Smooth muscle cell of bladder (primary cell): Measurements from ENCODE around the gene ARHGAP9. TPM values are rescaled to one million over a fixed set of nuclear protein-coding genes. Genes with fewer than 3 reads are reported as not detected.

Experiments
- total RNA-seq: library from RNA; depleted of rRNA; stranded (reverse); fragments of >200 nt; gene quantifications from 2 replicates; pipeline ENCODE4 v1.2.3, GENCODE V29; 2014

The ARHGAP9 gene
- total RNA-seq: 0.09 and 0.28 TPM in 2 replicates

DNA sequence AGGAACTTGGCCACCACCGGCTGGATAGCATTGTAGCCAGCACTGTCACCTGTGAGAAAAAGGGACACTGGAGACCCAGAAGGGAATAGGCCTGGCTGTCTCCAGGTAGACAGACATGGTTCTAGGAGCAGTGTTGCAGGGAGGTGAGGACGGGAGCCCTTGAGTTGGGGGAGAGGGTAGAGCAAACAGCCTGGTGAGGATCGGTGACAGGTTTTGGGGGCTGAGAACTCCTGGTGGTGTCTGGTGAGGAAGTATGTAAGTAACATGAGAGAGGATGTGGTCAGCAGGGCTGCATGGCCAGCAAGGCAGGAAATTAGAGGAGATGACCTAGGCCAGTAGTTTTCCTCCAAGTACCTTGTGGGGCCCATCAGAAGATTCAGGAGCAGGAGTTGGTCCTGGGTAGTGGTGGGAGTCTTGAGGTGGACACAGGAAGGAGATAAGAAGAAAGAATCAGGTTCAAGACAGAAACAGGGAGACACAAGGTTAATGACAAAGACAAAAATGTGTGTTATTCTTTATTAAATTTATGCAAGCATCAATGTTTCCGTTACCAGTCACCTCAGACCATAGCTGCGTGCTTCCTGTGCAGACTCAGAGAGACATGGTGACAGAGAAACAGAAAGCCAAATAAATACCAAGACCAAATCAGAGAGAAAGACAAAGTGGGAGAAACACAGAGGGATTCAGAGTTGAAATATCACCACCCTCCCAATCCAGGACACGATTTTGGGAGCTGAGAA, at the start of gene ARHGAP9:
Gene ARHGAP9, minus strand, starts transcription at position 491 of the 740 bp plus-strand sequence. Its CDS starts 460 bp downstream, at position 31.

DNA sequence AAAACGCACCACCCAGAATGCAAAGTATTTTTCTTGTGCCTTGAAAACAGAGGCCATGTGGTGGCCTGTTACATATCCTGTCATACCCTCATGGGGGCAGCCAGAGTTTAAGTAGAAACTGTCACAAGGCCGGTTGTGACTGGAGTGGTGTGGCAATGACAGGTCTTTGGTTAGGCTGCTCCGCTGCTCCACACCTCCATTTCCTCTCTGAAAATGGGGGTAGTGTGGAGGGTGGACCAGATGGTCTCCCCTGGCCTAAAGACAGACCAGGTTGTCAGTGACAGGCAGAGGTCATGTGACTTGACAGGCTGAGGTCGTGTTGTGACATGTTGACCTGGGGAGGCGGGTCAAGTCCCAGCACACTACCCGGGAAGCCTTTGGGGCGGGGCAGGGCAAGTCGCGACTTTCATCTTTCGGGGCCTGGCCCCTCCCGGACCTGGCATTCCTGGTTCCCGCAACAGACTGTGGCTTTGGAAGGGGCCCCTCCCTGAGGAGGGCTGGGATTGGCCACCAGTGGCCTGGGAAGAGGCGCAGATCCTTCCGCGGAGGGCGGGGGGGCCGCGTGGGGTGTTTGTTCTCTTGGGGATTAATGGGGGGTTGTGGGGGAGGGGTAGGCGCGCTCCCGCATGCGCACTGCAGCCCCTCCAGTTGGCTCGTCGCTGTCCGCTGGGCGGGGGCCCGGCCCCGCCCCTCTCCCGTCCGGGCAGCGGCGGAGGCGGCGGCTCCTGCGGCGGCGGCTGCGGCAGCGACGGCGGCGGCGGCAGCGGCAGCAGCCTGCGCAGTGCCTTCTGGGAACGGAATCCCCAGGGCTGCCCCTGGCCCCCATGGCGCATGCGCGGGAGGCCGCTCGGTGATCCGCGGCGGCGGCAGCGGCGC, 42.6 kb upstream of the ARHGAP9 start, which contains the start of gene MBD6:
Gene MBD6, plus strand, starts transcription at position 814 of the 876 bp plus-strand sequence. CDS start 1,480 bp downstream, outside the sequence.

DNA sequence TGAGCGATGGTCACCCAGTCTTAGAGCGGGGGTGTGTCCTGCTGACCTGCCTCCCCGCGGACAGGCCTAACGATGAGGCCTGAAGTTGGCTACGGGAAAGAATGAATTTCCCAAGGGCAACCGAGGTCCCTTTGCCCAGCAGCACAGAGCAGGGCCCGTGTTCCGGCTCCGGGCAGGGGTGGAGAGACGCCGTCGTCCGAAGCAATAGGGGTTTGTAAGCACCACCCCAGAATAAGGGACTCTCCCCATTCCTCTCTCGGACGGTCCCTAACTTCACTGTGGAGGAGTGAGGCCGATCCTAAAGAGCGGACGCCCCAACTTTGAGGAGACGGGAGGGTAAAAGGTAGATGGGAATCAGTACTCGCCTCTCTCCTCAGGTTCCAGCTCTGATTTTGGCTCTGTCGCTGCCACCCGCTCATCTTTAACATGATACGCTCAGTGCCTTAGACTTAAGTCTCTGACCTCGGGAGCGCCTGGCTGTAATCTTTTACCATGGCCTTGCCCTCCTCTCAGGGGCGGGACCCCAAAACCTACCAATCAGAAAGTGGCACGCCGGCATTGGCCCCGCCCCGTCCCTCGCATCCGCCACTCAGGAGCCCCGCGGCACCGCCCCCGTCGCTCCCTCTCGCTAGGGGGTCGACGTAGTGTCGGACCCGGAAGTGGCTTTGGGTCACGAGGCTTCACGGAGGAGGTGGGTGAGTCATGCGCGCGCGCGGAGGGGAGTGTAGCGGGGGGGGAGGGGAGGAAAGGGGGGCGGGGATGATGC, 40.6 kb upstream of the ARHGAP9 start, which contains the start of gene DDIT3:
Gene DDIT3, minus strand, starts transcription at position 462 of the 766 bp plus-strand sequence. CDS start 3,108 bp downstream, outside the sequence.

DNA sequence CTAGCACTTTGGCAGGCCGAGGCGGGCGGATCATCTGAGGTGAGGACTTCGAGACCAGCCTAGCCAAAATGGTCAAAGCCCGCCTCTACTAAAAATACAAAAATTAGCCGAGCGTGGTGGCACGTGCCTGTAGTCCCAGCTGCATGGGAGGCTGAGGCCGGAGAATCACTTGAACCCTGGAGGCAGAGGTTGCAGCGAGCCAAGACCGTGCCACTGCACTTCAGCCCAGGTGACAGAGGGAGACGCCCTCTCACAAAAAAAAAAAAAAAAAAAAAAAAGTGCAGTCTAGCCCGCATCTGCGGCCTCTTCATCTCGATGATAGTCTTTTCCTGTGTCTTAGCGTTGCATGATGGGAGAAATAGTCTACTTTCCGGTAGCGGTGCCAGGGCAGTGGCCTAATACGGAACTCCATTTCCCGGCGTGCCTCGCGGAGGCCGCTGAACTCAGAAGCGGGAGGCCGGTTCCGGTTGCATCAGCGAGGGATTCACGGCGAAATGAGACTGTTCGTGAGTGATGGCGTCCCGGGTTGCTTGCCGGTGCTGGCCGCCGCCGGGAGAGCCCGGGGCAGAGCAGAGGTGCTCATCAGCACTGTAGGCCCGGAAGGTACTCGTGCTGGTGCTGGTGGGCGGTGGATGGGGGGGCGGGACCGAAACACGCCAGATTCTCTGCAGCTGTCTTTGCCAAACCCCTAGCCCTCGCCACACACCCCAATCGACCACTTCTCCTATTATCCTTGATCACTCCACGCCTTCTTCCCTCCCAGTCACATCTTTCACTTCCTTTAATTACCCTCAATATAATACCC, 8.1 kb upstream of the ARHGAP9 start, which contains the start of gene MARS1:
Gene MARS1, plus strand, starts transcription at position 472 of the 805 bp plus-strand sequence. Its CDS starts 23 bp downstream, at position 495.

DNA sequence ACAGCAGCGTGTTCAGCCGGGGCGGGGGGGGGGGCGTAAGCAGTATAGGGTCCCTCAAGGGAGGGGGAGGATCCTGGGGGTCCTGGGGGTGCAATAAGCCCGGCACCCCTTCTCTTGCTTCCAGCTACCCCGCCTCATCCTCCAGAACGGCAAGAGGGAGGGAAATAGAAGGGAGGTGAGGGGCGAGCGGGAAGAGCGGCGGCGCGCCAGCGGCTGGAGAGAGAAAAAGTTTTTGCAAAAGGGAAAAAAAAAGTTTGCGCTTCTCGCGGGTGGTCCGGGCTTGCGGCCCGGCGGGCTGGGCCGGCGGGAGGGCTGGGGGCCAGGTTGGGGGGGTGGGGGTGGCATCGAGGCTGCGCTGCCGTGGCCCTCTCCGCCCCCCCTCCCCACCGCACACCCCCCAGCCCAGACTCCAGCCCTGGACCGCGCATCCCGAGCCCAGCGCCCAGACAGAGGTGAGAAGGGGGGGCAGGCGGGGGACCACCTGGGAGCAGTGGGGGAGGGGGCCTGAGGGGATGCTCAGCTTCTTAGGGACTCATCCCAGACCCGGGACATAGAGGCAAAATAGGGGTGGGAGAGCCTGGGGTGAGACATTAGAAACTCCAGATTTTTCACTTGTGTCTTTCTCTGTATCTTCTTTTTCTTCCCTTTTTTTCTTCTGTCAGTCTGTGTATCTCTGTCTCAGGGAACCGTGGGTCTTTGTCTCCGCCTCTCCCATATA, 19.8 kb downstream of the ARHGAP9 start, which contains the start of gene GLI1:
Gene GLI1, plus strand, starts transcription at position 36 of the 718 bp plus-strand sequence. CDS start 3,907 bp downstream, outside the sequence.

DNA sequence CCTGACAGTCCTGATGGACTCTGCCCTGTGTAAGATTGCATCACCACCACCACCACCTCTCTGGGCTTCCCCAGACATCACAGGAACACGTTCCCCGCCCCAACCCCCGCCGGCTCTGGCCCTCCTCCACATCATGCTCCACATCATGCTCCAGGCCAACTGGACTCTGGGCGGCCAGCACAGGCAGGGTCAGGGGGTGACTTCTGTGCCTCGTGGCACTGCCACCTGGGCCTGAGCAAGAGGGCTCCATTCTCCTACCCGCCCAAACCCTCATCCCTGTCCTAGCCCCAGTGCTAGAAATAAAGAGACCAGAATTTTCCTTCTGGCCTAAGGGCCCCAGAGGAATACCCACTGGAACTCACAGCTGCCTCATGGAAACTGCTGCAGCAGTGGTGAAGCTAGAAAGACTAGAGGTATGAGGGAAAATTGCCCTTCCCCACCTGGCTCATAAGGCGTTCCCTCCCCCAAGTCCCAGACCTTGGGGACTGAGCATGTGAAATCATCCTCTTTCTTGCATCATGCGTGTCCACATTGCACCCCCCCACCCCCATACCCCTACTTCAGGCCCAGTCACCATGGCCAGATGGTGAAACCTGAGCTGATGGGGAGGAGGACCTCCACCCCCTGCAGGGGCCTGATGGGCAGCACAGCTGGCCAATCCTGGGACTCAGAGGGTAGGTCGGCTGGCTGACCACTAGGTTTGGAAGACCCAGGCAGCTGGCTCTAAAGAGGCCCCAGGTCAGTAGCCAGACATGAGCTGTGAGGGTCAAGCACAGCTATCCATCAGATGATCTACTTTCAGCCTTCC, 24.9 kb downstream of the ARHGAP9 start, which contains the start of gene INHBE:
Gene INHBE, plus strand, starts transcription at position 742 of the 808 bp plus-strand sequence. CDS start 230 bp downstream, outside the sequence.

DNA sequence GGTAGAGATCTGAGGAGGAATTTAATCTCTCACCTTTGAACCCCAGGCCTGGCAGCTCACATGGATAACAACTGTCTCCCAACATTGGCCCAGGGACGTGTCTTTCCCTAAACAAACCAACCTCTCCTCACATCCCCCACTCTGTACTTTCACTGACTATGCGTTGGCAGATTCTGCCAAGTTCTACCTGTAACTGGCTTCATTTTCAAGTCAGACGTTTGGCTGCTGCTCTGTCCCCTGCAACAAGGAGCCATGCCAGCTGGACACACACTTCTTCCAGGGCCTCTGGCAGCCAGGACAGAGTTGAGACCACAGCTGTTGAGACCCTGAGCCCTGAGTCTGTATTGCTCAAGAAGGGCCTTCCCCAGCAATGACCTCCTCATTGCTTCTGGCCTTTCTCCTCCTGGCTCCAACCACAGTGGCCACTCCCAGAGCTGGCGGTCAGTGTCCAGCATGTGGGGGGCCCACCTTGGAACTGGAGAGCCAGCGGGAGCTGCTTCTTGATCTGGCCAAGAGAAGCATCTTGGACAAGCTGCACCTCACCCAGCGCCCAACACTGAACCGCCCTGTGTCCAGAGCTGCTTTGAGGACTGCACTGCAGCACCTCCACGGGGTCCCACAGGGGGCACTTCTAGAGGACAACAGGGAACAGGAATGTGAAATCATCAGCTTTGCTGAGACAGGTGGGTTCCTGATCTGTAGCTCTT, 45.0 kb downstream of the ARHGAP9 start, which contains the start of gene INHBC:
Gene INHBC, plus strand, starts transcription at position 268 of the 707 bp plus-strand sequence. Its CDS starts 103 bp downstream, at position 371.

DNA sequence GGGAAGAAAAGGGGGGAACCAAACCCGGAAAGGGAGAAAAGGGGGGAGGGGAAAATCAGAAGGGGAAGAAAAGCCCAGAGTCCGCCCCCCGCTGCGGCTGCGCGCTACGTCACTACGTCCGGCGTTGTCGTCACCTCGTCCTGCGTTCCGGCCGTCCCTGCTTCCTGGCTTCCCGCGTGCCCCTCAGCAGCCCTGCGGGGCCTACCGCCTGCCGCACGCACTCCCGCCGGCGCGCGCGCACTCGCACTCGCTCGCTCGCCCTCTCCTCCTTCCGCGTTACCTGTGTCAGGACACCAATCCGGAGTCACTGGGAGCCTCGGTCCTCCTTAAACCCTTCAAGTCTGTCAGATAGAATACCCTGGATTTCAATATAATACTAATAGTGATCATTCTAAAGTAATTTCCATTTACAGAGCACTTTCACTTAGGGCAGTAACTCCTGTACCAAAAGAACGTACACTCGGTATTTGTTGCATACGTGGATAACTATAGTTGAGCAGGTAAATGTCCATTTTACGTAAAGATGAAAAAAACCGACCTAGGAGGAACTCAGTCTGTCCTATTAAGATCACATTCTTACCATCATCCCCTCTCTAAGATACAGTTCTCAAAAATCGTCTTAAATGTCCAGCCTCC, 48.6 kb downstream of the ARHGAP9 start, which contains the start of gene R3HDM2:
Gene R3HDM2, minus strand, starts transcription at position 113 of the 636 bp plus-strand sequence. CDS start 120,615 bp downstream, outside the sequence.

Other genes starting within 250 kb of the ARHGAP9 start
- 0.14 and 0.37 TPM in 2 replicates for gene STAC3, start 228.7 kb downstream of the ARHGAP9 start, total RNA-seq
- gene R3HDM2, start 48.8 kb downstream of the ARHGAP9 start, total RNA-seq: 8.0 and 9.0 TPM in 2 replicates
- not detected in 2 replicates for gene INHBC, start 45.1 kb downstream of the ARHGAP9 start, total RNA-seq
- gene INHBE, start 24.6 kb downstream of the ARHGAP9 start, total RNA-seq: 9.0 and 12.7 TPM in 2 replicates
- 0.18 and 0.71 TPM in 2 replicates for gene GLI1, start 20.1 kb downstream of the ARHGAP9 start, total RNA-seq
- gene MARS1, start 8.2 kb upstream of the ARHGAP9 start, total RNA-seq: 181 and 241 TPM in 2 replicates
- 70.8 and 124 TPM in 2 replicates for gene DDIT3, start 40.6 kb upstream of the ARHGAP9 start, total RNA-seq
- gene MBD6, start 43.0 kb upstream of the ARHGAP9 start, total RNA-seq: 3.6 and 5.5 TPM in 2 replicates
- gene DCTN2, start 67.3 kb upstream of the ARHGAP9 start, total RNA-seq: 68.8 and 71.7 TPM in 2 replicates
- gene KIF5A, start 70.2 kb upstream of the ARHGAP9 start, total RNA-seq: 0.09 and 0.14 TPM in 2 replicates
- 8.6 and 8.8 TPM in 2 replicates for gene PIP4K2C, start 111.3 kb upstream of the ARHGAP9 start, total RNA-seq
- 8.8 and 11.5 TPM in 2 replicates for gene DTX3, start 125.0 kb upstream of the ARHGAP9 start, total RNA-seq
- gene ARHGEF25, start 131.6 kb upstream of the ARHGAP9 start, total RNA-seq: 22.3 and 40.6 TPM in 2 replicates
- 0.55 and 0.85 TPM in 2 replicates for gene B4GALNT1, start 153.3 kb upstream of the ARHGAP9 start, total RNA-seq
- 180 and 267 TPM in 2 replicates for gene OS9, start 214.3 kb upstream of the ARHGAP9 start, total RNA-seq